Activated CD4-positive, alpha-beta T cell treated with anti-CD3 and anti-CD28 coated beads, Interleukin-2, amount 50 U/mL, for 48 hours (primary cell): ENCODE data around the gene FAAP20.

Experiments
- DNase-seq, 2 experiments: peaks; one replicate each; pipeline ENCODE4 v3.0.0-alpha.2; 2020

The FAAP20 gene

DNA sequence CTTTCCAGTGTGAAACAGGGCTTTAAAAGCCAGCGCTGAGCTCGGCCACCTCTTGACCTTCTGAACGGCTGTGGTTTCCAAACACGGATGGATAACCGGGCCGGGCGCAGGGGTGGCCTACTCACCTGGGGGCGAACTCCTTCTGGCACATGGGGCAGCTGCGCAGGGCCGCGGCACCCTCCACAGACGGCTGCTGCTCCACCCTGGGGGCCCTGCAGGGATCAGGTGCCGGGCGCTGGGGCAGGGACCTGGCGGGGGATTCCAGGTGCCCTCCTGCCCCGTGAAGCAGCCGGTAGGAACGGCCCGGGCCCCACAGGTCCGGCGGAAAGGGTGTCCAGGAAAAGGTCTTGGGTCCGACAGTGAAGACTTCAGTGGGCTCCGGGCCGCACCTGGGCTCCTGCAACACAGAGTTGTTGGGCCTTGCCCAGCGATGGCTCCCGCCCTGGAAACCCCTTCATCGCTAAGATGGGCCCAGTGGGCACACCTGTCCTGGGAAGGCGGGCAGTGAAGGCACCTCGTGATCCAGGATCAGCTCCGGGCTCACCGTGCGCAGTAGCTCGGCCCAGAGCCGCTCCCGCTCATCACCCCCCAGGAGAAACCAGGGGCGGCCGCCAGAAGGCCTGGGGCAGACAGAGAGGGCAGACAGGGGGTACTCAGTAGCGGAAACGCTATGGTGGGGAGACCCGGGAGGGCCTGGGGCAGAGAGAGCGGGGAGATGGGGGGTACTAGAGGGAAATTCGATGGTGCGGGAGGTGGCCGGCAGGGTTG lies 874 bp downstream of the FAAP20 start:
- DNase-seq: no peak

DNA sequence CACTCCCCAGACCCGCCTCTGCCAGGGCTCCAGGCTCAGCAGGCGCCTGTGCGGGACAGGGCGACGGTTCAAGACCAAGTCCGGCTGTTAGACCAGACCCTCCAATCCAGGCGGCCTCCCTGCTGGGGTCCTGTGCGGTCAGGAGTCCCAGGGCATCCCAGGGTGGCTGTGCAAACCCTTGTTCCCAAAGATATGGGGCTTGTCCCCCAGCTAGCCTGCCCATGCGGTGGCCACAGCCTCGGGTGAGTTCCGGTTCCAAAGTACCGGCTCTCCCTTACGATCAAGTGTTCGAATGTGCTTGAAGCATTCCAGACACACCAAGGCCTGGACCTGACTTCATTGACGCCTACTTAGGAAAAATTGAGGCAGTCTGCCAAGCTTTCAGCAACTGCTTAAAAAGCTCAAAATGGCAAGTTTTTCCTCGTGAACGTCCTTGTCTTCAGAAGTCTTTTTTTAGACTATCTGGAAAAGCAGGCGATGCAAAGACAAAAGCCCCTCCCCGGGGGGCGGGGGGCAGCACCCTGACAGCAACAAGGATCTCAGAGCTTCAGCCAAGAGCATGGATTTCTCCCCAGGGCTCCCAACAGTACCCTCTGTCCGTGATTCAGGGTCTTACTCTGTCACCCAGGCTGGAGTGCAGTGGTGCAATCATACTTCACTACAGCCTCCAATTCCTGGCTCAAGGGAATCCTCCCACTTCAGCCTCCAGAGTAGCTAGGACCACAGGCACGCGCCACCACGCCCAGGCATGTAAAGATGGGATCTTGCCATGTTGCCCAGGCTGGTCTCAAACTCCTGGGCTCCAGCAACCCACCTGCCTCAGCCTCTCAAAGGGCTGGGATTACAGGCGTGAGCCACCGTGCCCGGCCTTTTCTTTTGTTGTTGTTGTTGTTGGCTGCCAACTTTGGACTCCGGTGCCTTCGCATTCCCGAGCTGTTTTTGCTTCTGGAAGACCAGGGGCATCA lies 2.3 kb downstream of the FAAP20 start:
- no peak for DNase-seq

DNA sequence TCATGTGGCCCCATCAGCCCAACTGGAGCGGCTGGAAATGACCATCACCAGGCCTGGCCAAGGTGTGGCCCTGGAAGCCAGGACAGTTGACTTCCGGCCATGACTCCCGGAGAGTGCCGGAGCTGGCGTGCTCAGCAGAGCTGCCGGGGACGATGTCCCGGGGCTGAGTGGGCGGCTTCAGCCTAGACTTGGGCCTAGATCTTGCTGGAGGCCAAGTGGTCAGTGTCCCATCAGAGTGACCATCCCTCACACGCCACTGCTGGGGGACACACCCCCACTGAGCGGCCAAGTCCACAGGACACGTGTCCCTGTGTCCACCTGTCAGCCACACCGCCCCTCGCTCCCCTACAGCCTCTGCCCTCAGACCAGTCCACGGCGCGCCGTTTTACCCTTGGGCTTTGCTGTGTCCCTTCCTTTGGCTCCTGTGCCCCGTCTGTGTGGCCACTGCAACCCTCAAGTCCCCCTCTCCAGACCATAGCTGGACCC lies 4.0 kb downstream of the FAAP20 start:
- DNase-seq: no peak

DNA sequence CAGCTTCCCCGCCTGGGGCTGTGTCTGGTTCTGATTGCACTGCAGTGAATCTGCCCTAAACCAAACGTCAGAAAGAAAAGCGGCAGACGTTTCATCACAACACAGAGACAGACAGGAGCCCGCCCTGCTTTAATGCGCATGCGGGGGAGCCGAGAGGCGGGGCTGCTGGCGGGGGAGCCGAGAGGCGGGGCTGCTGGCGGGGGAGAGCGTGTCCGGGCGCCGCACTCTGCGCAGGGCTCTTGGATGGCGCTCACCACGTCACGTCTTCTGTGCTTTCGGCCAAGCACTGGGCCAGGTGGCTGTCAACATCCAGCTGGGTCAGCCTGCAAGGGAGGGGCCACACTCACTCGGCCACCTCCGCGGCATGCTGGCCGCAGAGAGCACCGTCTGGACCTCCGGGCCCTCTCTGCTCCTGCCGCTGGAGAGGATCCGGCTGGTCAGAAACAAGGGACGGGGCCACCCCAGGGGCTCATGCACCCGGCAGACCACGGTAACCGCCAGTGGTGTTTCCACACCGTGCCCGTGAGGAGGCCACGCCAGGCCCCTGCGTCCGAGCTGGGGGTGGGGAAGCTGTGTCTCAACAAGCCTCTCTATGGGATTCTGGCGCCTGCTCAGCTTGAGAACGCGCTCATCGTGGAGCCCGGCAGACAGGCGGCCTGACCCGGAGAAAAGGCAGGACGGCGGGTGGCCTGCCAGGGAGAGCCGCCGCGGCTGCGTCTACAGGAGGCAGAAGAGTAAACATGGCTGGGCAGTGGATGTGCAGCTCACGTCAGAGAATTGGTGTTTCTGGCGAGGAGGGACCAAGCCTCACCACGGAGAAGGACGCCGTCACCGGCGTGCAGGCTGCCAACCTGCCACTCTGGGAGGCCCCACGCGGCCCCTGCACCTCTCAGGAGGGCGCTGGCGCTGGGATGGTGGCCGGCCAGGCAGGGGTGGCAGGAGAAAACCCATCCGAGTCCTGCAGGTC lies 4.8 kb downstream of the FAAP20 start:
- peak; percentile 89 to 91 for DNase-seq

DNA sequence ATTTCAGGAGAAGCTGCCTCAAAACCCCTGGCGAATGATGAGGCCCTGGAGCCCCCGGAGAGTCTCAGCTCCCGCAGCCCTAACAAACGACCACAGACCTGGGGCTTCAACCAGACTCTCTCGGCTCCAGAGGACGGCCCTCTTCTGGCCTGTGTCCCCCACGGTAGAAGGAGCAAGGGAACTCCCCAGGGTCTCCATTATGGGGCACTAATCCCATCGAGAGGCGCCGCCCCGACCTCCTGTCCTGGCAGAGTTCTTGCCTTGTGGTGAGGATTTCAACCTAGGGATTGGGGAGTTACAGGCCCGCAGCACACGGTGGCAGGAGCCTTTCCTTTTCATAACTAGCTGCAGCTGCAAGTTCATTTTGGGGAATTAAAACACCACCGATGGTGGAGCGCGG lies 6.2 kb downstream of the FAAP20 start:
- no peak for DNase-seq

- no peak for DNase-seq
Observed at GRCh38 chr1:2187619-2188018, 7.0 kb downstream of the FAAP20 start.

DNA sequence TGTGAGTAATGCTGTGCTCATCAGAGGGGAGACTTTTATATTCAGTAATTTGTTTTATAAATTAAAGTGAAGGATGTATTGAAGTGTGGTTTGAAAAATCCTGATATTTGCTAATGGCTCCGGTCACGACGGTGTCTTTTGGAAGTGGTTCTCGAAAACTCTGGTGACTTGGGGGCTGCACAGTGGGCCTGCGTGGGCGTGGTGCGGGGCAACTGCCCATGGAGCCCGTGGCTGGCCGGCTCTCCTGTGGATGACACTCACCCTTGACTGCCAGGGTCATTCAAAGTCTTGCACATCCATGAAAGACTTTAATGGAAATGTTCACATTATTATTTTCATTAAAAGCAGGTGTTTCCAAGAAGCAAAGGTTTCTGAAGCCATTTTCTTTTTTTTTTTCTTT lies 7.7 kb downstream of the FAAP20 start:
- DNase-seq: no peak

DNA sequence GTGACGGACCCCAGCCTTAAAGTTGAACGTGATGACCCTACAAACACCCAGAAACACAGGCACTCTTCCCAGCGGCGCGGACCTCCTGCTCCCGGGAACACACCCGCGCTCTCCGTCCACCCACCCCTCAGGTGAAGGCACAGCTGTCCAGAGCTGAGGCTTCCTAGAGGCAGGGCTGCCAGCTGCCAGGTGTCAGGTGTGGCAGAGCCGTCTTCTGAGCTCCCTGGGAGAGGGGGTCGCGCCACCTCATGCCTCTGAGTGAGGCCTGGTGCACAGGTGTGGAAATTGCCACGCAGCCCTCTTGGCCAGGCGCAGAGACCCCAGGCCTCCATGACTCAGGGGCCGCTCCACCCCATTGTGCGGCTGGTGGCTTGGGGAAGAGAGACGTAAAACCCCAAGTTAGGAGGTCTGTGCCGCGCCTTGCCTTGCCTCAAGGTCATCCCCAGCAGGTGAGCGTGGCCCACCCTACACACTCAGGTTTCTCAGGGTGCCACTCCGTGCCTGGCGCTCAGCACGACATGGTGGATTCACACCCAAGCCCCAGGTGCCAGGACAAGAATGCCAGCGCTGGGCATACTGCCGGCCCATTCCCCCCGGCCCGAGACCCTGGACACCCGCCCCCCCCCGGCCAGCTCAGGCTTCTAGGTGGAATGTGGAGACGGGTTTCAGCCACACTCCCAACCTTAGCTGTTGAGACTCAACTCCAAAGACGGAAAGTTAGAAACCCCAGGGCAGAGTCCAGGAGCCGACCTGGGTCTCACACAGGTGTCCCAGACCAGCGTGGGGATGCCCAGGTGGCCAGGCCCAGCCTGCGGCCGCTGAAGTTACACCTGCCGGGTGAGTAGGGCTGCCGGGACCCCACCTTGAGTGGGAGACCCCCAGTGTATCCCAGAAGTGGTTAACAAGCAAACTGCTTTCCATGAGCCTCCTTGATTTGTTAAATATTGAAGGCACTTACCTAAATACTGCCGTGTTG lies 8.4 kb downstream of the FAAP20 start:
- DNase-seq: no peak

DNA sequence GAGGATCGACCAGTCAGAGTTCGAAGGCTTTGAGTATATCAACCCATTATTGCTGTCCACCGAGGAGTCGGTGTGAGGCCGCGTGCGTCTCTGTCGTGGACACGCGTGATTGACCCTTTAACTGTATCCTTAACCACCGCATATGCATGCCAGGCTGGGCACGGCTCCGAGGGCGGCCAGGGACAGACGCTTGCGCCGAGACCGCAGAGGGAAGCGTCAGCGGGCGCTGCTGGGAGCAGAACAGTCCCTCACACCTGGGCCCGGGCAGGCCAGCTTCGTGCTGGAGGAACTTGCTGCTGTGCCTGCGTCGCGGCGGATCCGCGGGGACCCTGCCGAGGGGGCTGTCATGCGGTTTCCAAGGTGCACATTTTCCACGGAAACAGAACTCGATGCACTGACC lies 9.6 kb downstream of the FAAP20 start:
- no peak for DNase-seq

- no peak for DNase-seq
Observed at GRCh38 chr1:2184531-2184930, 10.0 kb downstream of the FAAP20 start.

DNA sequence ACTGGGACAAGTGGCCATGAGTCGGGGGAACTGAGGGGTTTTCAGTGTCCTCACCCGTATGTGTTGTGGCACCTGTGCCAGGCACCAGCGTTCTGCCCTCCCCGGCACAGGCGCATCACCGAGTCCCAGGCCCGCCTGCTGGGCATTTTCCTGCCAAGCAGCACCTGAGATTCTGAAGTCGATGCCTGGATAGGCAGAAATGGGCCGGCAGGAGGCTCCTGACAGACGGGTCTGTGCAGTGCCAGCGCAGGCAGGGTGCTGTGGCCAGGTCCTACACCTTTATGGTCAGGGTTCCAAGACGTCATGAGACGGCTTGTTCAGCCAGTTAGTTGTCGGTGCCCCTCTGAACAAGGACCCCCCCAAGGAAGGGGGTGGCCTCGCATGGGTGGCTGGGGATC lies 10.6 kb downstream of the FAAP20 start:
- no peak for DNase-seq

GRCh38 chr1:2182376-2182775 lies 12.2 kb downstream of the FAAP20 start:
- DNase-seq: no peak

- no peak for DNase-seq
Observed at GRCh38 chr1:2181752-2182151, 12.8 kb downstream of the FAAP20 start.

DNA sequence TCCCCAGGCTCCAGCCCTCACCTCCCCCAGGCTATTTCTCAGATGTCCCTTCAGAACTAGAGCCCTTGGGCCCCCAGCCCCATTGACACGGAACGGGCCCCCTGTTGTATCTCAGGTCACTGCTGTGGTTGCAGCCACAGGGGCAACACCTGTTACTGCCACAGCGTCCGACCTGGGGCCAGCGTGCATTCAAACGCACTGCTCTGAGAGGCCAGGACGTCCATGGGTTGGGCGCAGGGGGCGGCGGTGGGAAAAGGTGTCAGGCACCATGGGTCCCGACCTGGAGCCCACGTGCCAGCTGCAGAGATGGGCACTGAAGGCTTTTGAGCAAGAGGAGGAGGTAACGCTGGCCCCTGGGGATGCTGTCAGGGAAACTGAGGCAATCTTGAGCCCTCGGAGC lies 13.3 kb downstream of the FAAP20 start:
- no peak for DNase-seq

DNA sequence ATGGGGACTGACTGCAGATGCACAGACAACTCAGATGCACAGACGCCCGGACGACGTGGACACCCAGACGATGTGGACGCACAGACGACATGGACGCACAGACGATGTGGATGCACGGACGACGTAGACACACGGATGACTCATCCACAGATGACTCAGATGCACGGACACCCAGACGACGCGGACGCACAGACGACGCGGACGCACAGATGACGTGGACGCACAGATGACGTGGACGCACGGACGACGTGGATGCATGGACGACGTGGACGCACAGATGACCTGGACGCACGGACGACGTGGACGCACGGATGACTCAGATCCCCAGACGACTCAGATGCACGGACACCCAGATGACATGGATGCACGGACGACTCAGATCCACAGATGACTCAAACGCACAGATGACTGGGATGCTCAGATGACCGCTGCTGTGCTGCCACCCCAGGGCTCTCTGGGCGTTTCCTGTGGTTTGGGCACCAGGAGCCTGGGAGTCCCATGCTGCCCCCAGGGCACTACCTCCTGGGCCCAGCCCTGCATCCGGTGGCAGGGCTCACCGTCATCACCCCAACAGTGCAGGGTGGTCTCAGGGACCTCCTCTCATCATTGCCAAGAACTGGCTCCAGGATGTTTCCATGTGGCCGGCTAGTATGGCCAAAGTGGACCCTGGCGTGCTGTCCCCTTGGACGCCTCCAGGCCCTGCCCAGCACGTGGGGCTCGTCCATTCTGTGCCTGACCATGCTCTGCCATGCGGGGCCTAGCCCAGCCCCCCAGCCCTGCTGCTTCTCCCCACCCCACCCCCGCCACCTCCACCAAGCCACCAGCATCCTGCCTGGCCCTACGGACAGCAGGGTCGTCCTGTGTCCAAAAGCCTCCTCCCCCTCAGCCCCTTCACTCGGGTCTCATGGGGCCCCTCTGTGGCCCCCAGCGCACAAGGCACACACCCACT lies 14.0 kb downstream of the FAAP20 start:
- DNase-seq: no peak

DNA sequence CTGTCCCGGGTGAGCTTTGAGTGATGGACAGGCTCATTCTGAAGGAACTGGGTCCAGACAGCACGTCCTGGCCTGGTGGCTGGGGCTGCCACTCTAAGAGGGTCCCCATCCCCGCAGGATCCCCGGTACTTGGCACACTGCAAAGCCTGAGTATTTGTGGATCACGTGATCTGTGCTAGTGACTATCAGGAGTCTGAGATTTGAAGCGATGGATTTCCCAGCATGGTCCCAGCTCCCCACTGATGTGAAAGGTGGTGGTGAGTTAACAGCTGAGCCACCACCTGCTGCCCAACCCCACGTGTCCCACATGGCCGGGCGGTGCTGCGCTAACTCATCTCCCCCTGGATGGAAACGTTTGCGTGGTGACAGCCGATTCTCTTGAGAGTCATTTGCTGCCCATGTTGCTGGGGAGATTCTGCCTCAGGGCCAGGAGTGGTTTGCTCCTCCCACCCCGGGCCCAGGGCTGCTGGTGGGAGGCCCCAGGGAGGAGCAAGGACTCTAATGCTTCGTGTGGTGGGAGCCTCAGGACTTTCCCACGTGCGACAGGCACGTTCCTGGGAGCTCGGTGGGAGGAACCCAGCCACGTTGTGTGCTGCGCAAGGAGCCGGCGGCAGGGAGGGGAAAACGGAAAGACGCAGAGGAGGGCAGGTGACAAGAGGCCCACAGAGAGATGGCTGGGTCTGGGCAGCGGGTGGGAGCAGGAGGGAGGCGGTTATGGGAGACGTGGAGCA lies 15.1 kb downstream of the FAAP20 start:
- DNase-seq: no peak

DNA sequence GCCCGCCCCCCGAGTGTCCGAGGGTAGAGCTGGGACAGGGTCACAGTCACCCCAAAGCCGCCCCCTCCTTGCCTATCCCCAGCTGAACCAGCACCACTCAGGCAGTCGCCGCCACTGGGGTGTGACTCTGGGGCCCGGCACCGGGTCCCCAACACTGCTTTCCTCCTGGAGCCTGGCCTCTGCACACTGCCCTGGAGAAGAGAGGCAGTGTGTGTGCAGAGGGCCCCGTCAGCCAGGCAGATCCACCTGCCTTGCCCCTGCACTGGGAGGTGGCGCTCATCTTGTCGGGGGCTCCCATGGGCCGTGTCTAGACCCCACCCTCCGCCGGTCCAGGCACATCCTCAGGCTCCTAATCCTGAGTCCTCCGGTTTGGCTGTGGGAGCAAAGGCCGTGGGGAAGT lies 15.7 kb downstream of the FAAP20 start:
- DNase-seq: no peak

- no peak for DNase-seq
Observed at GRCh38 chr1:2177946-2178538, 16.5 kb downstream of the FAAP20 start.

- no peak for DNase-seq
Observed at GRCh38 chr1:2177541-2177940, 17.0 kb downstream of the FAAP20 start.
